Keratinocyte (primary cell): ENCODE data around the gene KLRC3. TPM values are rescaled to one million over a fixed set of nuclear protein-coding genes. Genes with fewer than 3 reads are reported as not detected.
A peak's percentile ranks its signal among the peaks of the same experiment; 100 is the strongest.

ENCODE experiments used
- DNase-seq: peaks from one replicate; pipeline ENCODE4 v3.0.0-alpha.2; 2011; ENCODE audit warnings: low read depth, missing footprints, low spot score
- FAIRE-seq: peaks from 2 replicates; lab custom pipeline; 2011; peaks lifted over from hg19 to GRCh38; lab: Jason Lieb, UNC
- H2AFZ ChIP-seq: 2 replicates; pipeline ENCODE4 v1.6.0; 2012; ENCODE audit warnings: low read length, control low read depth, inconsistent platforms; ENCODE audit not compliant: control insufficient read depth
- H3K27ac ChIP-seq: 2 replicates; pipeline ENCODE4 v1.5.1; 2011; ENCODE audit warnings: low read length; ENCODE audit not compliant: control insufficient read depth, insufficient read depth
- H3K27me3 ChIP-seq: 3 replicates; pipeline ENCODE4 v1.6.0; 2011; ENCODE audit warnings: low read length; ENCODE audit not compliant: control insufficient read depth, insufficient read depth; ENCODE audit errors: extremely low read depth
- H3K36me3 ChIP-seq, 2 experiments: 2 replicates in 1 of 2; 3 replicates in 1 of 2; pipeline ENCODE4 v1.5.1; 2011; ENCODE audit warnings: low read length in 2 of 2, mild to moderate bottlenecking in 1 of 2; ENCODE audit not compliant: control insufficient read depth in 2 of 2, insufficient read depth in 2 of 2; ENCODE audit errors: extremely low read depth in 1 of 2
- H3K4me1 ChIP-seq: 3 replicates; pipeline ENCODE4 v1.5.1; 2011; ENCODE audit warnings: low read length; ENCODE audit not compliant: control insufficient read depth, insufficient read depth; ENCODE audit errors: extremely low read depth
- H3K4me2 ChIP-seq: 3 replicates; pipeline ENCODE4 v1.6.0; 2011; ENCODE audit warnings: low read depth, low read length; ENCODE audit not compliant: control insufficient read depth, insufficient read depth; ENCODE audit errors: extremely low read depth
- H3K4me3 ChIP-seq, 3 experiments: fragments of 200-600 bp in 1 of 3; sonication (generic) in 1 of 3; 2 replicates in 2 of 3; 3 replicates in 1 of 3; pipeline ENCODE4 v1.5.1; 2011 to 2016; ENCODE audit warnings: low read length in 3 of 3, mild to moderate bottlenecking in 3 of 3, control low read depth in 2 of 3, inconsistent platforms in 1 of 3, low read depth in 1 of 3, mixed read lengths in 1 of 3, mixed run types in 1 of 3, moderate library complexity in 1 of 3; ENCODE audit not compliant: control insufficient read depth in 2 of 3, insufficient read depth in 2 of 3; ENCODE audit errors: extremely low read depth in 1 of 3
- H3K79me2 ChIP-seq: 2 replicates; pipeline ENCODE4 v1.6.0; 2012; ENCODE audit warnings: low read length; ENCODE audit not compliant: control insufficient read depth, insufficient read depth
- H3K9ac ChIP-seq: 3 replicates; pipeline ENCODE4 v1.6.0; 2011; ENCODE audit warnings: low read length; ENCODE audit not compliant: control insufficient read depth, insufficient read depth; ENCODE audit errors: extremely low read depth
- H3K9me1 ChIP-seq: 3 replicates; pipeline ENCODE4 v1.6.0; 2011; ENCODE audit warnings: low read length; ENCODE audit not compliant: control insufficient read depth, insufficient read depth; ENCODE audit errors: extremely low read depth
- H3K9me3 ChIP-seq: 2 replicates; pipeline ENCODE4 v1.5.1; 2012; ENCODE audit warnings: low read depth, low read length; ENCODE audit not compliant: control insufficient read depth
- H4K20me1 ChIP-seq: 3 replicates; pipeline ENCODE4 v1.6.0; 2011; ENCODE audit warnings: low read length; ENCODE audit not compliant: control insufficient read depth, insufficient read depth; ENCODE audit errors: extremely low read depth
- EZH2 ChIP-seq: IDR thresholded peaks from one replicate; pipeline ENCODE4 v1.6.1; 2012; ENCODE audit warnings: inconsistent platforms, mild to moderate bottlenecking, low read length, moderate library complexity
- dilution Hi-C: fragments of 300-500 bp; cut with MboI; formaldehyde crosslinking; loops from one replicate; pipeline ENCODE4 v1.7.0; 2020; ENCODE audit warnings: low sequenced_read_pairs; ENCODE audit not compliant: extremely low pct_ligation_motif_present
- polyA plus RNA-seq, 5 experiments: library from polyadenylated mRNA; depleted of rRNA in 3 of 5; stranded (reverse) in 3 of 5; stranded (forward) in 1 of 5; unstranded in 1 of 5; fragments of >200 nt; gene quantifications; 1 replicate in 1 of 5; 2 replicates in 3 of 5; 3 replicates in 1 of 5; pipeline versions ENCODE4 v1.2.1 to v1.2.3, GENCODE V29; 2011 to 2012; ENCODE audit warnings: missing spikeins in 2 of 5, low read depth in 1 of 5, low replicate concordance in 1 of 5
- TF ChIP-seq, protein P1 (sequence below), 3 experiments: IDR thresholded peaks in 1 of 3; conservative IDR thresholded peaks in 1 of 3; optimal IDR thresholded peaks in 1 of 3; 2 replicates in 2 of 3; 3 replicates in 1 of 3; pipeline versions ENCODE3 to v1.5.1; 2011; ENCODE audit warnings: low read length in 3 of 3, mild to moderate bottlenecking in 3 of 3, moderate library complexity in 2 of 3, control low read depth in 1 of 3, inconsistent platforms in 1 of 3; ENCODE audit not compliant: insufficient read depth in 2 of 3; ENCODE audit errors: extremely low read depth in 1 of 3

KLRC3 gene
- polyA plus RNA-seq, 1 donor (not counting 4 experiments of a cell fraction or from before 2014, with no cell fraction given), result not detected

DNA sequence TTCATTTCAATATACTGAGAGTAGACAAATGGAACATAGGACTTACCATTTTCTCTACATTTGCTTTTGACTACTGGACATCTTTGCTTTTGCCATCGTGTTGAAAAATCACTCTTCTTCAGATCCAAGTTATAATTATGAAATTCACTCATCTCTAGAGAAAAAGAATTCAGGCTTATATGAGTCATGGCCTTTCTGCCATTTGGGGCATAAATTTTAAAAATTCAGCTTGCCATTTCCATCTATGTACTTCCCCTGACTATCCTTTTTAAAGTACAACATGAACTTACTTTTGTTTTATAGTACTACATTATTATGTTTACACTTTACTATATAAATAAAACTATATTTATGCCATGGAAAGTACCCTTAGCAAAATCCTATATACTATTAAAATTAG, 33.5 kb downstream of the KLRC3 start:
- Histone ChIP-seq H3K4me2 (no peak overlapping the region), H3K79me2 (no peaks in the 10 kb centered on the region), H3K9me1 (no peaks in the 10 kb centered on the region), H3K4me3 (no peak overlapping the region), H3K9me3 (no peaks in the 10 kb centered on the region), H3K4me1 (peaks cover 5% of the 10 kb centered on the region), H3K36me3 (no peaks in the 10 kb centered on the region), H3K27me3 (no peaks in the 10 kb centered on the region), H2AFZ (no peak overlapping the region), H4K20me1 (no peaks in the 10 kb centered on the region), H3K9ac (no peak overlapping the region), H3K27ac (no peak overlapping the region)
- FAIRE-seq (no peak), DNase-seq (no peak)
- no peak for TF ChIP-seq EZH2
- dilution Hi-C loops, result no loop called here

DNA sequence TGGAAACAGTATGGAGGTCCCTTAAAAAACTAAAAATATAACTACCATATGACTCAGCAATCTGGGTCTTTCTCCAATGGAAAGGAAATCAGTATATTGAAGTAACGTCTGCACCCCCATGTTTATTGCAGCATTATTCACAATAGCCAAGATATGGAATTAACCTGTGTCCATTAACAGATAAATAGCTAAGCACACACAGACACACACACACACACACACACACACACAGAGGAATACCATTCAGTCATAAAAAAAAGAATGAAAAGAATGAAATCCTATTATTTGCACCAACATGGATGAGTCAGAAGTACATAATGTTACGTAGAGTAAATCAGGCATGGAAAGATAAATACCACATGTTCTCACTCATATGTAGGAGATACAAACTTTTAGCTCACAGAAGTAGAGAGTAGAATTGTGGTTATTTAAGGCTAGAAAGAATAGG, 35.2 kb downstream of the KLRC3 start:
- FAIRE-seq, result peak; percentile 74
- Histone ChIP-seq H3K36me3 (peaks cover 4% of the 10 kb centered on the region in 2 experiments), H3K27me3 (no peaks in the 10 kb centered on the region), H3K9ac (no peak overlapping the region), H4K20me1 (no peaks in the 10 kb centered on the region), H3K4me3 (no peak overlapping the region), H3K79me2 (no peaks in the 10 kb centered on the region), H3K27ac (no peak overlapping the region), H3K9me3 (no peaks in the 10 kb centered on the region), H3K4me1 (peaks cover 2% of the 10 kb centered on the region), H3K4me2 (no peak overlapping the region), H3K9me1 (no peaks in the 10 kb centered on the region), H2AFZ (peak overlapping the region; percentile 12)
- TF ChIP-seq, protein P1, sequence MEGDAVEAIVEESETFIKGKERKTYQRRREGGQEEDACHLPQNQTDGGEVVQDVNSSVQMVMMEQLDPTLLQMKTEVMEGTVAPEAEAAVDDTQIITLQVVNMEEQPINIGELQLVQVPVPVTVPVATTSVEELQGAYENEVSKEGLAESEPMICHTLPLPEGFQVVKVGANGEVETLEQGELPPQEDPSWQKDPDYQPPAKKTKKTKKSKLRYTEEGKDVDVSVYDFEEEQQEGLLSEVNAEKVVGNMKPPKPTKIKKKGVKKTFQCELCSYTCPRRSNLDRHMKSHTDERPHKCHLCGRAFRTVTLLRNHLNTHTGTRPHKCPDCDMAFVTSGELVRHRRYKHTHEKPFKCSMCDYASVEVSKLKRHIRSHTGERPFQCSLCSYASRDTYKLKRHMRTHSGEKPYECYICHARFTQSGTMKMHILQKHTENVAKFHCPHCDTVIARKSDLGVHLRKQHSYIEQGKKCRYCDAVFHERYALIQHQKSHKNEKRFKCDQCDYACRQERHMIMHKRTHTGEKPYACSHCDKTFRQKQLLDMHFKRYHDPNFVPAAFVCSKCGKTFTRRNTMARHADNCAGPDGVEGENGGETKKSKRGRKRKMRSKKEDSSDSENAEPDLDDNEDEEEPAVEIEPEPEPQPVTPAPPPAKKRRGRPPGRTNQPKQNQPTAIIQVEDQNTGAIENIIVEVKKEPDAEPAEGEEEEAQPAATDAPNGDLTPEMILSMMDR (optimal IDR thresholded peaks at IDR 0.05 in 1 of 3, IDR thresholded peaks at IDR 0.05 in 1 of 3, conservative IDR thresholded peaks at IDR 0.05 in 1 of 3; ENCODE audit: extremely low read depth in 1 of 3, insufficient read depth in 2 of 3, low read length in 3 of 3), result no peak
- TF ChIP-seq EZH2, result no peak
- dilution Hi-C loops, result no loop called here
- no peak for DNase-seq

DNA sequence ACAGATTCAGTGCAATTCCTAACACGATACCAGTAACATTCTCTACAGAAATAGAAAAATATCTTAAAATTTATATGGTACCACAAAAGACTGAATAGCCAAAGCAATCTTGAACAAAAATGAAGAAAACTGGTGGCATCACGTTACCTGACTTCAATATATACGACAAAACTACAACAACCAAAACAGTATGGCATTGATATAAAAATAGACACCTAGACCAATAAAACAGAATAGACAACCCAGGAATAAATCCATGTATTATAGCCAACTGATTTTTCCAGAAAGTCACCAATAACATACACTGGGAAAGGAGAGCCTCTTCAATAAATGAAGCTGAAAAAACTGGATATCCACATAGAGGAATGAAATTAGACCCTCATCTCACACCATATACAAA, 36.2 kb downstream of the KLRC3 start:
- Histone ChIP-seq H4K20me1 (no peaks in the 10 kb centered on the region), H3K9ac (no peak overlapping the region), H3K9me3 (no peaks in the 10 kb centered on the region), H3K9me1 (no peaks in the 10 kb centered on the region), H3K27ac (no peak overlapping the region), H3K4me3 (no peak overlapping the region), H3K4me2 (no peak overlapping the region), H2AFZ (no peak overlapping the region), H3K79me2 (no peaks in the 10 kb centered on the region), H3K27me3 (no peaks in the 10 kb centered on the region), H3K4me1 (peaks cover 2% of the 10 kb centered on the region), H3K36me3 (peaks cover 4% of the 10 kb centered on the region in 2 experiments)
- TF ChIP-seq, protein P1 (optimal IDR thresholded peaks at IDR 0.05 in 1 of 3, IDR thresholded peaks at IDR 0.05 in 1 of 3, conservative IDR thresholded peaks at IDR 0.05 in 1 of 3; ENCODE audit: extremely low read depth in 1 of 3, insufficient read depth in 2 of 3, low read length in 3 of 3), result no peak
- no peak for TF ChIP-seq EZH2
- FAIRE-seq (no peak), DNase-seq (no peak)
- dilution Hi-C loops, result no loop called here
